ENCODE measurements around the gene ZNF846. TPM values are rescaled to one million over a fixed set of nuclear protein-coding genes. Genes with fewer than 3 reads are reported as not detected.
A peak's percentile ranks its signal among the peaks of the same experiment; 100 is the strongest.
"Not testable (repeated sequence)": the region's sequence is repeated elsewhere in the genome, so short reads cannot be mapped to it uniquely, and the experiment has no call there.

The ZNF846 gene
- total RNA-seq, 1 donor: 10.8 TPM

DNA sequence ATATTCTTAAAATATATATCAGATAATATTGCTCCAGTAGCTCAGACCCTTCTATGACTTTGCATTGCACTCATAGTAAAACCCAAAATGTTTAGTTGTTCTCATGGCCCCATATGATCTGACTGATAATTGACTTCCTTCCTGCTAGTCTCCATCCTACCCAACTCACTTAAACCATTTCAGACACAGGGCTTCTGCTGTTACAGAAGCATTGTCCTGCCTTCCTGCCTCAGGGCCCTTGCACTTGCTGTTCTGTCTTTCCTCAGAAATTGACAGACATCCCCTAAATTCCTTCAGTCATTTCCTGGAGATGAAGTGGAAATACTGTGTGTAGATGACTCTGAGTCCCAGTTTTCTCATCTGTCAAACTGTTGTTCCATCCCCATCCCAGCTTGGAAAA lies 30.6 kb upstream of the ZNF846 start:
- DNase-seq (ENCODE audit: low read depth): no peak
- TF ChIP-seq, protein P1, sequence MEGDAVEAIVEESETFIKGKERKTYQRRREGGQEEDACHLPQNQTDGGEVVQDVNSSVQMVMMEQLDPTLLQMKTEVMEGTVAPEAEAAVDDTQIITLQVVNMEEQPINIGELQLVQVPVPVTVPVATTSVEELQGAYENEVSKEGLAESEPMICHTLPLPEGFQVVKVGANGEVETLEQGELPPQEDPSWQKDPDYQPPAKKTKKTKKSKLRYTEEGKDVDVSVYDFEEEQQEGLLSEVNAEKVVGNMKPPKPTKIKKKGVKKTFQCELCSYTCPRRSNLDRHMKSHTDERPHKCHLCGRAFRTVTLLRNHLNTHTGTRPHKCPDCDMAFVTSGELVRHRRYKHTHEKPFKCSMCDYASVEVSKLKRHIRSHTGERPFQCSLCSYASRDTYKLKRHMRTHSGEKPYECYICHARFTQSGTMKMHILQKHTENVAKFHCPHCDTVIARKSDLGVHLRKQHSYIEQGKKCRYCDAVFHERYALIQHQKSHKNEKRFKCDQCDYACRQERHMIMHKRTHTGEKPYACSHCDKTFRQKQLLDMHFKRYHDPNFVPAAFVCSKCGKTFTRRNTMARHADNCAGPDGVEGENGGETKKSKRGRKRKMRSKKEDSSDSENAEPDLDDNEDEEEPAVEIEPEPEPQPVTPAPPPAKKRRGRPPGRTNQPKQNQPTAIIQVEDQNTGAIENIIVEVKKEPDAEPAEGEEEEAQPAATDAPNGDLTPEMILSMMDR (IDR thresholded peaks at IDR 0.05; ENCODE audit: insufficient read depth, low read depth, low read length): no peak
- no peak overlapping the region for H3K4me3 ChIP-seq (ENCODE audit: low read depth, low read length)

DNA sequence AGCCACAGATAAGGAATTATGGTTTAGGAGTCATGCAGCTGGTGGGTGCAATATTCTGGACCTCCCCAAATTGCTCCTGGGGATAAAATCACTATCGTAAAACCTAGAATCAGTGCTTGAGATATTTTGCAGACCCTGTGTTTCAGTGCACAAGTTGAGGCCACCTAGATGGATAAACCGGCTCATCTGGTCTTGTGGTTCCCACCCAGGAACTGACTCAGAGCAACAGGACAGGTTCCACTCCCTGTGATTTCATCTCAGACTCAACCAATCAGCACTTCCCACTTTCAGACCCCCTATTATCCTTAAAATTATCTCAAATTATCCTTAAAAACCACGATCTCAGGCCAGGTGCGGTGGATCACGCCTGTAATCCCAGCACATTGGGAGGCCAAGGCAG lies 29.3 kb upstream of the ZNF846 start:
- peak; percentile 58 for DNase-seq (ENCODE audit: low read depth)
- H3K4me3 ChIP-seq (ENCODE audit: low read depth, low read length): no peak overlapping the region
- TF ChIP-seq, protein P1 (IDR thresholded peaks at IDR 0.05; ENCODE audit: insufficient read depth, low read depth, low read length): no peak

DNA sequence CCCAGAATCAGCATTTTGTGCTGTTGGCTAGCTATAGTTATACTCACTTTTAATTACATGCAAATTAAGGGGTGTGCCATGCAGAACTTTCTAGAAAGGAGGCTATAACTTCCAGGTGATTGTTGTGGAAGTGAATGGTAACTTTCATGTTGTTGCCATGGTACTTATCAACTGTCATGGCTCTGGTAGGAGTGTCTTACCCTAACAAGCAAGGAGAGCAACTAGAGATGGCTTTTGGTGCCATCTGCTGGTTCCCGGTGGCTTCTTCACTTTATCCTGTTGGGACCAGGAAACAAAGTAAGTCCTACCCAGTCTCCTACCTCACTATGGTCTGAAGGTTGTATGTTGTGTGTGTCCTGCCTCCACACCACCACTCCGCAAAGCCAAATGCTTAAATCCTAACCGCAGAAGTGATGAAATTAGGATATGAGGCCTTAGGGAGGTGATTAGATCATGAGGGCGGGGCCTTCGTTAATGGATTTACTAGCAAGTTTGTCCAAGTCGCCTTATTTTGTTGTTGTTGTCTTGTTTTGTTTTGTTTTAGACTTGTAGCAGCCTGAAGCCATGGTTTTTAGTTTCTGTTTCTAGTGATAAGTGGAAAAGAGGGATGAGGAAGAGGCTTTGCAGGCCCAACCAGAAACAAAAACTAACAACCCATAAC lies 27.7 kb upstream of the ZNF846 start:
- peak; percentile 94 for DNase-seq (ENCODE audit: low read depth)
- no peak overlapping the region for H3K4me3 ChIP-seq (ENCODE audit: low read depth, low read length)
- TF ChIP-seq, protein P1 (IDR thresholded peaks at IDR 0.05; ENCODE audit: insufficient read depth, low read depth, low read length): peak; percentile 81

DNA sequence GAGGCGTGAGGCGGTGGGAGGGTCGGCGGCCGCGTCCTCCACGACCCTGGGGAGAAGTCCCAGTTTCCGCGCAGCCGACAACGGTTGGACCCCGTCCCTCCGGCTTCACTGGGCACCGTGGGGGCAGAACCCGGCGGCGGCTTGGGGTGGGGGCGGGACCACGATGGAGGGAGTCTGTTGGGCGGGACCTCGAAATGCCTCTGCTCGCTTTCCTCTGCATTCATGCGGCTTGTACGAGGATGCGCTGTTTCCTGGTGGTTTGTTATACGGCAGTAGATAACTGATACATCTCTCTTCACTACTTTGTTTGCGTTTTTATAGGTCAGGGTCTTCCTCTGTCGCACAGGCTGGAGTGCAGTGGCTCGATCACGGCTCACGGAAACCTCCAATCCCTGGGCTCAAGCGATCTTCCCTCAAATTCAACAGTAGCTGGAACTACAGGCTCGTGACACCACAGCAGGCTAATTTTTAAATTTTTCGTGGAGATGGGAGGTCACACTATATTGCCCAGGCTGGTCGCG lies 24.6 kb upstream of the ZNF846 start:
- H3K4me3 ChIP-seq (ENCODE audit: low read depth, low read length): peak overlapping the region; percentile 90
- peak; percentile 32 for DNase-seq (ENCODE audit: low read depth)
- TF ChIP-seq, protein P1 (IDR thresholded peaks at IDR 0.05; ENCODE audit: insufficient read depth, low read depth, low read length): no peak

DNA sequence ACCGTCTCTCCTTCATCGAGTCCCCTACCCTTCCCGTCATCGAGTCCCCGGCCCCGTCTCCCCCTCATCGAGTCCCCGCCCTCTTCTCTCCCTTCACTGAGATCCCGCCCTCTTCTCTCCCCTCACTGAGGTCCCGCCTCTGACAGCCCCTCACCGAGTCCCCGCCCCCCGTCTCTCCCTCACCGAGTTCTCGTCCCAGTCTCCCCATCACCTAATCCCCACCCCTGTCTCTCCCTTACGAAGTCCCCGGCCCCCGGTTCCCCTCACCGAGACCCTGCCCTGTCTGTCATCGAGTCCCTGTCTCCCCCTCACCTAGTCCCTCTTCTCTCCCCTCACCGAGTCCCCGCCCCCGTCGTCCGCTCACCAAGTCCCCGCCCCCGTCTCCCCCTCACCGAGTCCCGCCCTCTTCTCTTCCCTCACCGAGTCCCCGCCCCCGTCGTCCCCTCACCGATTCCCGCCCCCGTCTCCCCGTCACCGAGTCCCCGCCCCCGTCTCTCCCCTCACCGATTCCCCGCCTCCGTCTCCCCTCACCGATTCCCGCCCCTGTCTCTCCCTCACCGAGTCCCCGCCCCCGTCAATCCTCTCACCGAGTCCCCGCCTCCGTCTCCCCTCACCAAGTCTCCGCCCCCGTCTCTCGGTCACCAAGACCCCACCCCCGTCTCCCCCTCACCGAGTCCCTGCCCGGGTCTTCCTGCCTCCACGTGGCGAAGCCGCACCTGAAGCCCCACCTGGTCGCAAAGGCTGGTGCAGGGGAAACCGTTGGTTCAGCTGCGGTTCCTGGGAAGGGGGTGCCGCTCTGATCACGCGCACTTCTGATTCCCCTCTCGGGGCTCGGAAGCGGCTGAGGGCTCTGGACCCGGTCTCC lies 23.9 kb upstream of the ZNF846 start:
- peak overlapping the region; percentile 90 for H3K4me3 ChIP-seq (ENCODE audit: low read depth, low read length)
- DNase-seq (ENCODE audit: low read depth): peak; percentile 96
- TF ChIP-seq, protein P1 (IDR thresholded peaks at IDR 0.05; ENCODE audit: insufficient read depth, low read depth, low read length): no peak

DNA sequence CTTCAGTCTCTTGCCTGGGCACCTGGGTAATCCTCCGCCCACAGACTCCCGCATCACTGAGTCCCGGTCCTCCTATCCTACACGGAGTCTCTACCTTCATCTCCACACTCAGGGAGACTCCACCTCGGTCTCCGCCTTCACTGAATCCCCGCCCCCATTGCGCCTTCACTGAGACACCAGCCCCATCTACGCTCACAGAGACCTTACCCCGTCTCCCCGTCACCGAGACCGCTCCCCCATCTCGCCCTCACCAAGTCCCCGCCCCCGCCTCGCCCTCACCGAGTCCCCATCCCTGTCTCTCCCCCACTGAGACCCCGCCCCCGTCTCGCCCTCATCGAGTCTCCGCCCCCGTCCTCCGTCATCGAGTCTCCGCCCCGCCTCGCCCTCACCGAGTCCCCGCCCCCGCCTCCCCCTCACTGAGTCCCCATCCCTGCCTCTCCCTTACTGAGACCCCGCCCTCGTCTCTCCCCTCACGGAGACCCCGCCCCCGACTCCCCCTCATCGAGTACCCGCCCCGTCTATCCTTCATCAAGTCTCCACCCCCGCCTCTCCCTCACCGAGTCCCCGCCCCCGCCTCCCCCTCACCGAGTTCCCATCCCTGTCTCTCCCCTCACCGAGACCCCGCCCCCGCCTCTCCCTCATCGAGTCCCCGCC lies 23.1 kb upstream of the ZNF846 start:
- peak overlapping the region; percentile 90 for H3K4me3 ChIP-seq (ENCODE audit: low read depth, low read length)
- TF ChIP-seq, protein P1 (IDR thresholded peaks at IDR 0.05; ENCODE audit: insufficient read depth, low read depth, low read length): no peak
- DNase-seq (ENCODE audit: low read depth): peak; percentile 99

DNA sequence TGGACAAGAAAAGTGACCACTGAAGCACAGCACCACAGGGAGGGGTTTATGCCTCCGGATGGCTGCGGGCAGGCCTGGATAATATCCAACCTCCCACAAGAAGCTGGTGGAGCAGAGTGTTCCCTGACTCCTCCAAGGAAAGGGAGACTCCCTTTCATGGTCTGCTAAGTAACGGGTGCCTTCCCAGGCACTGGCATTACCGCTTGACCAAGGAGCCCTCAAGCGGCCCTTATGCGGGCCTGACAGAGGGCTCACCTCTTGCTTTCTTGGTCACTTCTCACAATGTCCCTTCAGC lies 22.5 kb upstream of the ZNF846 start:
- peak overlapping the region; percentile 48 for H3K4me3 ChIP-seq (ENCODE audit: low read depth, low read length)
- DNase-seq (ENCODE audit: low read depth): peak; percentile 77

DNA sequence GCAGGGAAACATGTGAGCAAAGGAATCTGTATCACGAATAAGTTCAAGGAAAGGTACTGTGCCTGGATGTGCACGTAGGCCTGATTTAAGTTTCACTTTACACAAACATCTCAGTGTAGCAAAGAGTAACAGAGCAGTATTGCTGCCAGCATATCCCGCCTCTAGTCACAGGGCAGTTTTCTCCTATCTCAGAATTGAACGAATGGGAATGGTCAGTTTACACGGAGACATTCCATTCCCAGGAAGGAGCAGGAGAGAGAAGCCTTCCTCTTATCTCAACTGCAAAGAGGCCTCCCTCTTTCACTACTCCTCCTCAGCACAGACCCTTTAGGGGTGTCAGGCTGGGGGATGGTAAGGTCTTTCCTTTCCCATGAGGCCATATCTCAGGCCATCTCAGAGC lies 21.0 kb upstream of the ZNF846 start:
- H3K4me3 ChIP-seq (ENCODE audit: low read depth, low read length): not testable (repeated sequence)
- peak; percentile 69 for DNase-seq (ENCODE audit: low read depth)
